GM23248 (cell line): Measurements from ENCODE around the gene CEP170. TPM values are rescaled to one million over a fixed set of nuclear protein-coding genes. Genes with fewer than 3 reads are reported as not detected.
A peak's percentile ranks its signal among the peaks of the same experiment; 100 is the strongest.
"Not testable (repeated sequence)": the region's sequence is repeated elsewhere in the genome, so short reads cannot be mapped to it uniquely, and the experiment has no call there.

Source experiments
- DNase-seq: peaks from one replicate; pipeline ENCODE4 v3.0.0-alpha.2; 2015
- H2AFZ ChIP-seq: fragments of 200-600 bp; sonication (generic); 2 replicates; pipeline ENCODE4 v1.6.1; 2016; ENCODE audit warnings: antibody characterized with exemption
- H3F3A ChIP-seq: fragments of 200-600 bp; sonication (generic); 2 replicates; pipeline ENCODE4 v1.6.1; 2016; ENCODE audit warnings: mild to moderate bottlenecking, antibody characterized with exemption, mixed run types; ENCODE audit not compliant: insufficient read depth
- H3K27ac ChIP-seq: fragments of 200-600 bp; sonication (generic); 2 replicates; pipeline ENCODE4 v1.5.1; 2016; ENCODE audit warnings: mild to moderate bottlenecking
- H3K27me3 ChIP-seq: fragments of 200-600 bp; sonication (generic); replicated peaks from 2 replicates; pipeline ENCODE4 v1.6.1; 2016; ENCODE audit warnings: mild to moderate bottlenecking; ENCODE audit not compliant: insufficient read depth
- H3K36me3 ChIP-seq: fragments of 200-600 bp; sonication (generic); 2 replicates; pipeline ENCODE4 v1.6.1; 2016; ENCODE audit warnings: low read depth, mild to moderate bottlenecking
- H3K4me1 ChIP-seq: fragments of 200-600 bp; sonication (generic); 2 replicates; pipeline ENCODE4 v1.6.1; 2016; ENCODE audit warnings: mild to moderate bottlenecking; ENCODE audit not compliant: insufficient read depth
- H3K4me2 ChIP-seq: fragments of 200-600 bp; sonication (generic); one replicate; pipeline ENCODE4 v1.6.1; 2016; ENCODE audit warnings: mild to moderate bottlenecking; ENCODE audit not compliant: unreplicated experiment
- H3K4me3 ChIP-seq: fragments of 200-600 bp; sonication (generic); 2 replicates; pipeline ENCODE4 v1.5.1; 2016; ENCODE audit warnings: mild to moderate bottlenecking
- H3K79me2 ChIP-seq: fragments of 200-600 bp; sonication (generic); 2 replicates; pipeline ENCODE4 v1.6.1; 2016; ENCODE audit warnings: mild to moderate bottlenecking; ENCODE audit not compliant: insufficient read depth
- H3K9ac ChIP-seq: fragments of 200-600 bp; sonication (generic); 2 replicates; pipeline ENCODE4 v1.6.1; 2016; ENCODE audit warnings: mild to moderate bottlenecking
- H3K9me2 ChIP-seq: fragments of 200-600 bp; sonication (generic); 2 replicates; pipeline ENCODE4 v1.6.1; 2016; ENCODE audit warnings: mixed run types, mild to moderate bottlenecking, moderate library complexity; ENCODE audit not compliant: insufficient read depth
- H3K9me3 ChIP-seq: fragments of 200-600 bp; sonication (generic); one replicate; pipeline ENCODE4 v1.6.1; 2017; ENCODE audit warnings: low read depth
- H4K20me1 ChIP-seq: fragments of 200-600 bp; sonication (generic); 2 replicates; pipeline ENCODE4 v1.6.0; 2016; ENCODE audit not compliant: insufficient read depth
- WGBS, 2 experiments: methylation state at CpG; one replicate each; pipeline ENCODE4 v1.1.6; 2015 to 2017; ENCODE audit warnings: low lambda C conversion rate in 2 of 2, low coverage in 1 of 2; ENCODE audit errors: missing lambda C conversion rate in 2 of 2; 5-methylcytosine and 5-hydroxymethylcytosine counted together
- in situ Hi-C: fragments of 300-500 bp; cut with MboI; formaldehyde crosslinking; loops from 2 replicates; pipeline ENCODE4 v1.15.0; 2020
- polyA plus RNA-seq: library from polyadenylated mRNA; unstranded; fragments of >200 nt; fragmentation: Nextera tagmentation; extraction: Ambion mirVana; gene quantifications from 2 replicates; pipeline ENCODE4 v1.2.1, GENCODE V29; 2016
- total RNA-seq: library from RNA; depleted of rRNA; stranded (reverse); fragments of >200 nt; shearing (Covaris generic); gene quantifications from 2 replicates; pipeline ENCODE4 v1.2.3, GENCODE V29; 2014

Gene CEP170
- total and polyA plus RNA-seq, 2 experiments from 2014 or later = 55.4 to 81.0 TPM

DNA sequence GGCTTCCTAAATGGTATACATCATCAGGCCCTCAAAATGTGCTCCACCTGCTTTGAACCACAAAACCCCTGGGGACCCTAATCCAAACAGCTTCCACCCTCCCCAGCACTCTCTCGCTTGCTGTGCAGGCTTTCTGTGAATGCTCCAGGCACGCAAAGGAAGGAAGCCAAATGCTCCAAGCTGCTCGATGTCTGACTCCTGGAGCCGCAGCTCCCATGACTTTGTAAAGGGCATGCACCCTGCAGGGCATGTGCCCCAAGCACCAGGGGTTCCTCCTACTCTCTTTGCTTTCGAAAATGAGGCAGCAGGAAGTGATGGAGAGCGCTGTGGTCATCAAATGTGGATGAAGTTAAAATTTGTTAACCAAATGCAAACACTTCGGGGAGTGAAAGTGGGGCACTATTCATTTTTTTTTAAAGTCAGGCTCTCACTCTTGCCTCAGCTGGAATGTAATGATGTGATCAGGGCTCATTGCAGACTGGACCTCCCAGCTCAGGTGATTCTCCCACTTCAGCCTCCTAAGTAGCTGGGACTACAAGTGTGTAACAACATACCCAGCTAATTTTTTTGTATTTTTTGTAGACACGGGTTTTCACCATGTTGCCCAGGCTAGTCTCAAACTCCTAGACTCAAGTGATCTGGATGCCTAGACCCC, 140.9 kb downstream of the CEP170 start:
- H4K20me1 ChIP-seq, H3F3A ChIP-seq, in situ Hi-C loops, H3K79me2 ChIP-seq, H3K9ac ChIP-seq, H3K9me2 ChIP-seq, H3K27ac ChIP-seq, H3K9me3 ChIP-seq, H3K36me3 ChIP-seq, H3K4me1 ChIP-seq, H3K27me3 ChIP-seq, H3K4me3 ChIP-seq: not testable (repeated sequence)
- 17 to 20% methylated on average over 8 of the region's 8 CpGs for WGBS, 2 experiments
- Histone ChIP-seq H2AFZ (peak overlapping the region; percentile 58), H3K4me2 (peak overlapping the region; percentile 57)
- peak; percentile 52 for DNase-seq

- H2AFZ ChIP-seq, H3K27me3 ChIP-seq, H3K9me3 ChIP-seq, H3K27ac ChIP-seq, H3K79me2 ChIP-seq, H3K4me3 ChIP-seq, H3K9ac ChIP-seq, in situ Hi-C loops, H3K36me3 ChIP-seq, H3F3A ChIP-seq, H3K4me2 ChIP-seq, DNase-seq, H3K9me2 ChIP-seq, H4K20me1 ChIP-seq, H3K4me1 ChIP-seq: not testable (repeated sequence)
- WGBS, 2 experiments = 72 to 75% methylated on average over 12 of the region's 12 CpGs
Measured at GRCh38 chr1:243107171-243107570, 147.9 kb downstream of the CEP170 start.

DNA sequence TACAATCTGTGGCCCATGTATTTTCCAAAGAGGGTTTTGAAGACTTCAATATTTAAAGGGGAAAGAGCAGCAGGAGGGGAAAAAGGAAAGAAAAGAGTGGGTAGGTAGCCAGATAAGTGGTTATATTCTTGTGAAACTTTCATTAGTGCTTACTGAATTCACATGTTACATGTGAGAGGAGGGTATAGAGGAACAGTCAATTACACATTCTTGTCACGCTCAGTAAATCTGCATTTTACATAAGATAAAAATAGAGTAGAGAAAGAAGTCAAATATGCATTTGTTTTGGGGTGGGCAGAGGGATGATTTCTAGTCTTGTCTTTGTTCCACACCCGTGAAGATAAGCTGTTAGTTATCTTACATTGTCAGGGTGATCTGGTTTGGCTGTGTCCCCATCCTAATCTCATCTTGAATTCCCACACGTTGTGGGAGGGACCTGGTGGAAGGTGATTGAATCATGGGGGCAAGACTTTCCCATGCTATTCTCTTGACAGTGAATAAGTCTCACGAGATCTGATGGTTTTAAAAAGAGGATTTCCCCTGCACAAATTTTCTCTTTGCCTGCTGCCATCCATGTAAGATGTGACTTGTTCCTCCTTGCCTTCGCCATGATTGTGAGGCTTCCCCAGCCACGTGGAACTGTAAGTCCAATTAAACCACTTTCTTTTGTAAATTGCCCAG, 149.3 kb downstream of the CEP170 start:
- DNase-seq, H2AFZ ChIP-seq, H3K79me2 ChIP-seq, H4K20me1 ChIP-seq, H3K36me3 ChIP-seq, H3K27me3 ChIP-seq, H3F3A ChIP-seq, H3K4me3 ChIP-seq, in situ Hi-C loops, H3K4me1 ChIP-seq, H3K9me2 ChIP-seq, H3K27ac ChIP-seq, H3K4me2 ChIP-seq, H3K9ac ChIP-seq, H3K9me3 ChIP-seq: not testable (repeated sequence)
- WGBS, 2 experiments = 34 to 37% methylated on average over 6 of the region's 6 CpGs

GRCh38 chr1:243105104-243105503, 150.0 kb downstream of the CEP170 start:
- H3K4me2 ChIP-seq, H2AFZ ChIP-seq, in situ Hi-C loops, H4K20me1 ChIP-seq, H3K27ac ChIP-seq, H3K27me3 ChIP-seq, H3K36me3 ChIP-seq, H3F3A ChIP-seq, H3K4me1 ChIP-seq, H3K4me3 ChIP-seq, H3K79me2 ChIP-seq, H3K9me3 ChIP-seq, H3K9me2 ChIP-seq, H3K9ac ChIP-seq: not testable (repeated sequence)
- peak; percentile 11 for DNase-seq

DNA sequence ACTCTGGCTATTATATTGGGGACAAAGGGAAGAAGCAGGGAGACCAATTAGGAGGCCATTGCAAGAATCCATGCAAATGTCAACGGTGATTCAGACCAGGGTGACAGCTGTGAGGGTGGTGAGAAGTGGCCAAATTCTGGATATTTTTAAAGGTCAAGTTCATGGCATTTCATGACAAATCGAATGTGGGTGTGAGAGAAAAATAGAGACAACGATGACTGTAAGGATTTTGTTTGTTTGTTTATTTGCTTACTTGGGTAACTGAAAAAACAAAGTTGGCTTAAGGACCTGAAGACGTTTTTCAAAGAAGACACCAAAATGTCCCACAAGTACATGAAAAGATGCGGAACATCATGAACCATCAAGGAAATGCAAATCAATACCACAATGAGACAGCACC, 150.6 kb downstream of the CEP170 start:
- H3K4me2 ChIP-seq, H3K4me3 ChIP-seq, H3F3A ChIP-seq, H3K9me3 ChIP-seq, H2AFZ ChIP-seq, H3K9me2 ChIP-seq, H3K9ac ChIP-seq, H3K36me3 ChIP-seq, in situ Hi-C loops, H3K4me1 ChIP-seq, H3K79me2 ChIP-seq, H3K27ac ChIP-seq, DNase-seq, H4K20me1 ChIP-seq, H3K27me3 ChIP-seq: not testable (repeated sequence)
- 53 to 57% methylated on average over 5 of the region's 5 CpGs for WGBS, 2 experiments

DNA sequence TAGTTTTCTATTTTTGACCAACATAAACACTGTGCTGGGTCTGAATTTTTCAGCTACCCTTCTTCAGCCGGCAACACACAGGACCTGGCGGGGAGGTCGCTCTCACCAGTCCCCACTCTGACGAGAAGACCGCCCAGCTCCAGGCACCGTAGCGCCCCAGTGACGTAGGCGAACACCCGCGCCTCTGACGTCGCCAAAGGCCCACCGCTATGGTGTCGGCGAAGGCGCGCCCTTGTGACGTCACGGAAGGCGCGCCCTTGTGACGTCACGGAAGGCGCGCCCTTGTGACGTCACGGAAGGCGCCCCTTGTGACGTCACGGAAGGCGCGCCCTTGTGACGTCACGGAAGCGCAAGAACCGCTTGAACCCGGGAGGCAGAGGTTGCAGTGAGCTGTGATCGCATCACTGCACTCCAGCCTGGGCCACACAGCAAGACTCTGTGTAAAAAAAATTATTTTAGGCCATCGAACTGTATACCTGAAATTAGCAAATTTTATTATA, 153.5 kb downstream of the CEP170 start:
- H3K27me3 ChIP-seq, H3K79me2 ChIP-seq, H4K20me1 ChIP-seq, H3K4me1 ChIP-seq, H3K9me2 ChIP-seq, in situ Hi-C loops, H3K36me3 ChIP-seq, H3K9me3 ChIP-seq, H3F3A ChIP-seq, H3K27ac ChIP-seq: not testable (repeated sequence)
- H3K9ac ChIP-seq = peak overlapping the region; percentile 70
- H2AFZ ChIP-seq = peak overlapping the region; percentile 87
- H3K4me2 ChIP-seq = peak overlapping the region; percentile 28
- peak overlapping the region; percentile 56 for H3K4me3 ChIP-seq
- DNase-seq = peak; percentile 57
- 38 to 41% methylated on average over 27 to 40 of the region's 40 CpGs for WGBS, 2 experiments

DNA sequence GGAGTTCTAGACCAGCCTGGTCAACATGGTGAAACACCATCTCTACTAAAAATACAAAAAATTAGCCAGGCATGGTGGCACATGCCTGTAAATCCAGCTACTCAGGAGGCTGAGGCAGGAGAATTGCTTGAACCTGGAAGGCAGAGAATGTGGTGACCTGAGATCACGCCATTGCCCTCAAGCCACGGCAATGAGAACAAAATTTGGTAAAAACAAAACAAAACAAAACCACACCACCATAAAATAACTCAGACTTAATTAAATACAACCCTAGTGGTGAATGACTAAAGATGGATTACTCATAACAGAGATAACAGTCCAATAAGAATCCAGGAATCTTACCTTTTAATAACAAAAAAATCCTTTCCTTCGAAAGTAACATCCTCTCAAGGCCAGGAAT, 167.7 kb downstream of the CEP170 start:
- H3K4me2 ChIP-seq, DNase-seq, H2AFZ ChIP-seq, H3K9me3 ChIP-seq, H3K79me2 ChIP-seq, H3K27me3 ChIP-seq, H3K27ac ChIP-seq, H3K36me3 ChIP-seq, H3K4me3 ChIP-seq, in situ Hi-C loops, H3K9ac ChIP-seq, H3K9me2 ChIP-seq, H3K4me1 ChIP-seq, H4K20me1 ChIP-seq, H3F3A ChIP-seq: not testable (repeated sequence)
- WGBS, 2 experiments = 50 to 51% methylated on average over 3 of the region's 3 CpGs
